K562 (cell line): ENCODE data around the gene PIGV. TPM values are rescaled to one million over a fixed set of nuclear protein-coding genes. Genes with fewer than 3 reads are reported as not detected.

Experiments
- CBX3 ChIP-seq, 2 experiments: IDR thresholded peaks; 1 replicate in 1 of 2; 2 replicates in 1 of 2; pipeline ENCODE4 v1.6.1; 2012; ENCODE audit warnings: inconsistent platforms in 2 of 2, low read length in 2 of 2, borderline replicate concordance in 1 of 2, control low read depth in 1 of 2
- CBX5 ChIP-seq: IDR thresholded peaks from 2 replicates; pipeline ENCODE4 v1.6.1; 2014; ENCODE audit warnings: low read depth, borderline replicate concordance
- ESRRA ChIP-seq: fragments of 450-650 bp; IDR thresholded peaks from 2 replicates; pipeline ENCODE4 v1.6.1; 2014; ENCODE audit warnings: low read depth, mild to moderate bottlenecking, moderate library complexity, borderline replicate concordance
- GATAD2B ChIP-seq: fragments of 450-650 bp; IDR thresholded peaks from 2 replicates; pipeline ENCODE4 v1.6.1; 2017; ENCODE audit warnings: mild to moderate bottlenecking, borderline replicate concordance
- MCM2 ChIP-seq: fragments of 450-650 bp; IDR thresholded peaks from 2 replicates; pipeline ENCODE4 v1.6.1; 2017; ENCODE audit warnings: low read depth, mild to moderate bottlenecking
- MEIS2 ChIP-seq: fragments of 450-650 bp; IDR thresholded peaks from 2 replicates; pipeline ENCODE4 v1.6.1; 2014; ENCODE audit warnings: mild to moderate bottlenecking; ENCODE audit not compliant: partially characterized antibody
- MNT ChIP-seq, 2 experiments: fragments of 450-650 bp; conservative IDR thresholded peaks; 2 replicates each; pipeline ENCODE4 v1.6.1; 2017; ENCODE audit warnings: mild to moderate bottlenecking in 2 of 2, moderate library complexity in 2 of 2
- MTA2 ChIP-seq: fragments of 450-650 bp; IDR thresholded peaks from 2 replicates; pipeline ENCODE4 v1.6.1; 2016; ENCODE audit warnings: low read depth
- NFE2L1 ChIP-seq: fragments of 450-650 bp; IDR thresholded peaks from 2 replicates; pipeline ENCODE4 v1.6.1; 2016; ENCODE audit warnings: missing genetic modification characterization, low read depth, mild to moderate bottlenecking, missing compliant biosample characterization, moderate library complexity, borderline replicate concordance
- NFRKB ChIP-seq: fragments of 450-650 bp; IDR thresholded peaks from 2 replicates; pipeline ENCODE4 v1.6.1; 2016; ENCODE audit warnings: low read depth
- RBBP5 ChIP-seq: fragments of 200-600 bp; sonication (generic); IDR thresholded peaks from 2 replicates; pipeline ENCODE4 v1.6.1; 2012; ENCODE audit warnings: borderline replicate concordance, mild to moderate bottlenecking, low read length, control low read depth, inconsistent platforms; ENCODE audit not compliant: insufficient read depth, poor library complexity, severe bottlenecking
- RBM14 ChIP-seq: fragments of 200-400 bp; formaldehyde crosslinking; IDR thresholded peaks from 2 replicates; pipeline ENCODE4 v1.6.1; 2018; ENCODE audit warnings: low read depth, mild to moderate bottlenecking, low read length, moderate library complexity, borderline replicate concordance; ENCODE audit not compliant: insufficient read depth
- SMC3 ChIP-seq: conservative IDR thresholded peaks from 2 replicates; pipeline ENCODE4 v1.6.1; 2011; ENCODE audit warnings: low read depth, low read length, improper control_type of control experiment; ENCODE audit not compliant: insufficient read depth
- TAF15 ChIP-seq: fragments of 200-400 bp; formaldehyde crosslinking; IDR thresholded peaks from 2 replicates; pipeline ENCODE4 v1.6.1; 2017; ENCODE audit warnings: mild to moderate bottlenecking, low read depth, low read length, moderate library complexity
- ZFP1 ChIP-seq: fragments of 450-650 bp; formaldehyde crosslinking; IDR thresholded peaks from 2 replicates; pipeline ENCODE4 v1.4.0; 2020; ENCODE audit warnings: mild to moderate bottlenecking, mixed read lengths
- ZMIZ1 ChIP-seq, 2 experiments: fragments of 150-350 bp in 1 of 2; IDR thresholded peaks; 2 replicates each; pipeline ENCODE4 v1.6.1; 2012 to 2016; ENCODE audit warnings: low read depth in 2 of 2, low read length in 2 of 2, mild to moderate bottlenecking in 1 of 2, moderate library complexity in 1 of 2
- ZNF121 ChIP-seq: sonication (generic); formaldehyde crosslinking; conservative IDR thresholded peaks from 2 replicates; pipeline ENCODE4 v1.8.0; 2022; ENCODE audit warnings: missing genetic modification reagents
- ZNF311 ChIP-seq: fragments of 250-450 bp; sonication (Bioruptor Pico); IDR thresholded peaks from 2 replicates; pipeline ENCODE4 v1.4.0; 2020; ENCODE audit warnings: mild to moderate bottlenecking, moderate library complexity
- ZNF354B ChIP-seq: fragments of 250-450 bp; sonication (Bioruptor Pico); IDR thresholded peaks from 2 replicates; pipeline ENCODE4 v1.4.0; 2020
- ZNF655 ChIP-seq: fragments of 250-450 bp; sonication (Bioruptor Pico); IDR thresholded peaks from 2 replicates; pipeline ENCODE4 v1.5.0; 2021
- ZNF780A ChIP-seq: fragments of 250-450 bp; sonication (Bioruptor Pico); IDR thresholded peaks from 2 replicates; pipeline ENCODE4 v1.5.0; 2021; ENCODE audit warnings: mild to moderate bottlenecking
- ZNF79 ChIP-seq: fragments of 250-450 bp; sonication (Bioruptor Pico); IDR thresholded peaks from 2 replicates; pipeline ENCODE4 v1.4.0; 2020; ENCODE audit warnings: low read depth, mild to moderate bottlenecking, moderate library complexity
- polyA plus RNA-seq, 8 experiments: library from polyadenylated mRNA; depleted of rRNA in 4 of 8; stranded (reverse) in 5 of 8; unstranded in 3 of 8; fragments of >200 nt; fragmentation: Nextera tagmentation in 2 of 8; fragmentation: Illumina TruSeq in 1 of 8; extraction: Ambion mirVana in 2 of 8; extraction: Trizol in 1 of 8; gene quantifications; 2 replicates each; pipeline versions ENCODE4 v1.2.1 to v1.2.3, GENCODE V29; 2011 to 2014; ENCODE audit warnings: inconsistent platforms in 1 of 8, missing spikeins in 1 of 8
- total RNA-seq, 7 experiments: library from RNA; depleted of rRNA in 6 of 7; stranded (reverse); fragments of >200 nt in 6 of 7; fragmentation: Illumina TruSeq in 2 of 7; extraction: Trizol in 2 of 7; gene quantifications; 2 replicates each; pipeline versions ENCODE4 v1.2.1 to v1.2.3, GENCODE V29; 2011 to 2021; ENCODE audit warnings: low replicate concordance in 1 of 7

The PIGV gene
- total and polyA plus RNA-seq, 9 of the 15 experiments (the other 6 are each of a cell fraction or from before 2014, with no cell fraction given), result 8.4 to 21.8 (median 11.7) TPM

GRCh38 chr1:26788836-26789611, 1.3 kb downstream of the PIGV start (continued):
- TF ChIP-seq MNT (conservative IDR thresholded peaks at IDR 0.05) (peak; percentile 33 to 56; a peak in 1 of 4 replicates), ZFP1 (CRISPR knock-in tag) (no peak), CBX5 (no peak), CBX3 (IDR thresholded peaks at IDR 0.05; ENCODE audit: borderline replicate concordance in 1 of 2, low read length in 2 of 2) (peak in 1 of 2 experiments; percentile 75; a peak in 1 of 3 replicates), RBM14 (no peak), GATAD2B (no peak), ZNF311 (no peak), ESRRA (0 out of 2 replicates have a peak, but pooled peaks have one; percentile 31), TAF15 (no peak), SMC3 (peak; percentile 97), ZMIZ1 (IDR thresholded peaks at IDR 0.05; ENCODE audit: low read depth in 2 of 2, low read length in 2 of 2) (peak in 1 of 2 experiments; percentile 16; a peak in 1 of 4 replicates), ZNF121 (no peak), ZNF780A (CRISPR knock-in tag) (no peak), NFE2L1 (tag) (no peak), MTA2 (no peak), ZNF354B (CRISPR knock-in tag) (no peak), ZNF655 (CRISPR knock-in tag) (no peak), NFRKB (peak; percentile 30; the same call in 1 of the 2 replicates), MEIS2 (peak; percentile 45), ZNF79 (CRISPR knock-in tag) (no peak), MCM2 (no peak), RBBP5 (no peak)
